Peyer's patch (tissue), 4 donors: ENCODE data around the gene PCBD1. TPM values are rescaled to one million over a fixed set of nuclear protein-coding genes. Genes with fewer than 3 reads are reported as not detected.
"Not testable (repeated sequence)": the region's sequence is repeated elsewhere in the genome, so short reads cannot be mapped to it uniquely, and the experiment has no call there.

Experiments
- DNase-seq, 3 donors: peaks; one replicate each; pipeline ENCODE4 v3.0.0-alpha.2; 2017 to 2019
- H3K27ac ChIP-seq, 4 donors: fragments of 200-600 bp; sonication (generic); one replicate each; pipeline ENCODE4 v1.5.1; 2016 to 2019
- H3K27me3 ChIP-seq, 2 donors: fragments of 200-600 bp; sonication (generic); one replicate each; pipeline ENCODE4 v1.5.1; 2019
- H3K36me3 ChIP-seq, 3 donors: fragments of 200-600 bp; sonication (generic); one replicate each; pipeline ENCODE4 v1.5.1; 2016 to 2019
- H3K4me1 ChIP-seq, 4 donors: fragments of 200-600 bp; sonication (generic); one replicate each; pipeline ENCODE4 v1.5.1; 2016 to 2019
- H3K4me3 ChIP-seq, 4 donors: fragments of 200-600 bp; sonication (generic); 1 replicate in 3 of 4; 2 replicates in 1 of 4; pipeline ENCODE4 v1.5.1; 2016 to 2019; ENCODE audit warnings: mild to moderate bottlenecking in 1 of 4
- H3K9me3 ChIP-seq, 4 donors: fragments of 200-600 bp; sonication (generic); one replicate each; pipeline ENCODE4 v1.5.1; 2016 to 2019; ENCODE audit warnings: mild to moderate bottlenecking in 1 of 4
- CTCF ChIP-seq, 6 experiments: fragments of 450-650 bp in 4 of 6; fragments of 200-600 bp in 2 of 6; sonication (generic) in 1 of 6; IDR thresholded peaks; one replicate each; pipeline ENCODE4 v1.5.1; 2017 to 2019; ENCODE audit warnings: antibody characterized with exemption in 6 of 6, mild to moderate bottlenecking in 3 of 6, moderate library complexity in 1 of 6
- POLR2A ChIP-seq, 2 donors: fragments of 450-650 bp; IDR thresholded peaks; one replicate each; pipeline ENCODE4 v1.5.1; 2017; ENCODE audit warnings: antibody characterized with exemption in 2 of 2, mild to moderate bottlenecking in 2 of 2, moderate library complexity in 2 of 2
- total RNA-seq, 4 donors: library from RNA; depleted of rRNA; stranded (reverse); fragments of >200 nt; gene quantifications; one replicate each; pipeline ENCODE4 v1.1.0, GENCODE V29; 2016

Gene PCBD1
- total RNA-seq, 4 donors from 2014 or later = 38.8 to 63.5 (median 55.9) TPM

GRCh38 chr10:70926226-70927000, 38.0 kb upstream of the PCBD1 start:
- Histone ChIP-seq H3K4me1 (peaks cover 0 to 4% (median 0%) of the 10 kb centered on the region in 4 donors), H3K9me3 (no peaks in the 10 kb centered on the region), H3K27me3 (no peaks in the 10 kb centered on the region), H3K36me3 (no peaks in the 10 kb centered on the region), H3K4me3 (no peak overlapping the region), H3K27ac (no peak overlapping the region)
- no peak for TF ChIP-seq POLR2A (IDR thresholded peaks at IDR 0.05)
- TF ChIP-seq CTCF (IDR thresholded peaks at IDR 0.05) = no peak
- DNase-seq = no peak

- no peaks in the 10 kb centered on the region for H3K36me3 ChIP-seq
- H3K9me3 ChIP-seq = no peaks in the 10 kb centered on the region
- peak; percentile 21 to 69 (median 60) for DNase-seq
- no peaks in the 10 kb centered on the region for H3K27me3 ChIP-seq
- H3K27ac ChIP-seq = no peak overlapping the region
- TF ChIP-seq CTCF (IDR thresholded peaks at IDR 0.05) (peak; percentile 61 to 87 (median 82)), POLR2A (IDR thresholded peaks at IDR 0.05) (no peak)
- no peak overlapping the region for H3K4me3 ChIP-seq
- peaks cover 0 to 4% (median 0%) of the 10 kb centered on the region in 4 donors for H3K4me1 ChIP-seq
Observed at GRCh38 chr10:70925377-70926225, 37.2 kb upstream of the PCBD1 start.

GRCh38 chr10:70923696-70924095, 35.3 kb upstream of the PCBD1 start:
- no peak overlapping the region for H3K4me3 ChIP-seq
- H3K27me3 ChIP-seq = no peaks in the 10 kb centered on the region
- no peak for DNase-seq
- H3K27ac ChIP-seq = no peak overlapping the region
- no peaks in the 10 kb centered on the region for H3K9me3 ChIP-seq
- no peaks in the 10 kb centered on the region for H3K36me3 ChIP-seq
- TF ChIP-seq POLR2A (IDR thresholded peaks at IDR 0.05) (no peak), CTCF (IDR thresholded peaks at IDR 0.05) (no peak)
- peaks cover 0 to 4% (median 0%) of the 10 kb centered on the region in 4 donors for H3K4me1 ChIP-seq

GRCh38 chr10:70921285-70921684, 32.9 kb upstream of the PCBD1 start:
- no peaks in the 10 kb centered on the region for H3K9me3 ChIP-seq
- no peaks in the 10 kb centered on the region for H3K36me3 ChIP-seq
- TF ChIP-seq CTCF (IDR thresholded peaks at IDR 0.05) (no peak), POLR2A (IDR thresholded peaks at IDR 0.05) (no peak)
- peaks cover 0 to 4% (median 0%) of the 10 kb centered on the region in 4 donors for H3K4me1 ChIP-seq
- no peaks in the 10 kb centered on the region for H3K27me3 ChIP-seq
- no peak overlapping the region for H3K4me3 ChIP-seq
- H3K27ac ChIP-seq = no peak overlapping the region
- no peak for DNase-seq

- H3K4me3 ChIP-seq = no peak overlapping the region
- TF ChIP-seq CTCF (IDR thresholded peaks at IDR 0.05) = no peak
- TF ChIP-seq POLR2A (IDR thresholded peaks at IDR 0.05) = no peak
Observed at GRCh38 chr10:70920519-70920918, 32.2 kb upstream of the PCBD1 start.

GRCh38 chr10:70919906-70920305, 31.5 kb upstream of the PCBD1 start:
- not testable (repeated sequence) for H3K4me3 ChIP-seq, DNase-seq, H3K9me3 ChIP-seq, H3K4me1 ChIP-seq, H3K27ac ChIP-seq, H3K36me3 ChIP-seq, H3K27me3 ChIP-seq

More at GRCh38 chr10:70920519-70920918, 32.2 kb upstream of the PCBD1 start:
- peak in 2 of 3 donors; percentile 61 to 71 for DNase-seq
- no peak overlapping the region for H3K27ac ChIP-seq
- H3K36me3 ChIP-seq = no peaks in the 10 kb centered on the region
- no peaks in the 10 kb centered on the region for H3K9me3 ChIP-seq
- peaks cover 0 to 3% (median 0%) of the 10 kb centered on the region in 4 donors for H3K4me1 ChIP-seq
- H3K27me3 ChIP-seq = no peaks in the 10 kb centered on the region
